Measurements from ENCODE around the gene MFN2.

Gene MFN2

DNA sequence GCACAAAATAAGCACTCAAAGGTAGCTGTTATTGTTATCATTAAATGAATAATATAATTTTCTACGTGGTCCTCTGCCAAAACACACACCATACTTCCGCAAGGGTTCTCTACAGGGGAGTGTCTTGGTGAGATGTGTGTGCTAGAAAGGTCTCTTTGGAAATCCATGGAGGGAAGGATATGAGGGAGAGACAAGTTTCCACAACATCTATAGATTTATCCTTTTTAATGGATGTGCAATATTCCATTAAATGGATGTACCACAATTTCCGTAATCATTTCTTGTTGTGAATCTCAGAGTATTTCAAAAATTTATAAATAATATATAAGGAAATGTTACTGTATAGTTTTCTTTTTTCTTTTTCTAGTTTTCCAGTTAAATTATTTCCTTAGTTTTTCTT, 80.3 kb downstream of the MFN2 start:
- Histone ChIP-seq H3K4me3 (ENCODE audit: low read depth in 1 of 2, low read length in 1 of 2) (no peak overlapping the region), H3K9me3 (no peaks in the 10 kb centered on the region), H3K36me3 (no peaks in the 10 kb centered on the region), H3K27me3 (peaks cover 60% of the 10 kb centered on the region), H3K4me1 (ENCODE audit: control insufficient read depth in 1 of 2, insufficient read depth in 1 of 2, low read depth in 1 of 2, low read length in 1 of 2) (peaks cover 3 to 7% of the 10 kb centered on the region in 2 experiments), H3K27ac (no peak overlapping the region)
- TF ChIP-seq CTCF (IDR thresholded peaks at IDR 0.05) = no peak

Data from neutrophil (primary cell).